ENCODE measurements around the gene ALDOB.
A peak's percentile ranks its signal among the peaks of the same experiment; 100 is the strongest.

The ALDOB gene

GRCh38 chr9:101408374-101409078 lies 27.0 kb downstream of the ALDOB start:
- DNase-seq (ENCODE audit: low read depth): no peak
- no peak for TF ChIP-seq CTCF (IDR thresholded peaks at IDR 0.05; ENCODE audit: low read depth, low read length, missing control alignments)
- no peak overlapping the region for H3K4me3 ChIP-seq (ENCODE audit: low read depth, low read length)

- TF ChIP-seq CTCF (IDR thresholded peaks at IDR 0.05; ENCODE audit: low read depth, low read length, missing control alignments): no peak
- DNase-seq (ENCODE audit: low read depth): no peak
- H3K4me3 ChIP-seq (ENCODE audit: low read depth, low read length): no peak overlapping the region
These were observed 31.9 kb downstream of the ALDOB start for GRCh38 chr9:101403516-101404285.

GRCh38 chr9:101400120-101400519 lies 35.5 kb downstream of the ALDOB start:
- no peak for TF ChIP-seq CTCF (IDR thresholded peaks at IDR 0.05; ENCODE audit: low read depth, low read length, missing control alignments)
- no peak for DNase-seq (ENCODE audit: low read depth)
- H3K4me3 ChIP-seq (ENCODE audit: low read depth, low read length): peak overlapping the region; percentile 1; the same call in 1 of the 2 replicates

GRCh38 chr9:101399643-101399970 lies 36.0 kb downstream of the ALDOB start:
- no peak for DNase-seq (ENCODE audit: low read depth)
- TF ChIP-seq CTCF (IDR thresholded peaks at IDR 0.05; ENCODE audit: low read depth, low read length, missing control alignments): no peak
- H3K4me3 ChIP-seq (ENCODE audit: low read depth, low read length): peak overlapping the region; percentile 80

GRCh38 chr9:101398930-101399642 lies 36.5 kb downstream of the ALDOB start:
- DNase-seq (ENCODE audit: low read depth): no peak
- peak overlapping the region; percentile 80 for H3K4me3 ChIP-seq (ENCODE audit: low read depth, low read length)
- no peak for TF ChIP-seq CTCF (IDR thresholded peaks at IDR 0.05; ENCODE audit: low read depth, low read length, missing control alignments)

GRCh38 chr9:101398068-101398929 lies 37.3 kb downstream of the ALDOB start, which contains the start of the genes MRPL50 and ZNF189:
Gene MRPL50, minus strand, starts transcription at chr9:101398618. Its CDS starts 26 bp downstream, at chr9:101398592.
Gene ZNF189, plus strand, starts transcription at chr9:101398851. Its CDS starts 306 bp downstream, at chr9:101399157.
- DNase-seq (ENCODE audit: low read depth): peak; percentile 96
- peak within 1 kb of the TSS; percentile 80 for H3K4me3 ChIP-seq (ENCODE audit: low read depth, low read length)
- no peak for TF ChIP-seq CTCF (IDR thresholded peaks at IDR 0.05; ENCODE audit: low read depth, low read length, missing control alignments)
